Mesenchymal stem cell (in vitro differentiated cells and primary cell): Measurements from ENCODE around the gene DPP6.

Experiments
- DNase-seq: peaks from one replicate; pipeline ENCODE4 v3.0.0-alpha.2; 2013
- H2AFZ ChIP-seq: one replicate; pipeline ENCODE4 v1.6.1; 2013; ENCODE audit warnings: low read depth, mild to moderate bottlenecking, control low read depth, inconsistent platforms, low read length, moderate library complexity
- H2AK5ac ChIP-seq: 2 replicates; pipeline ENCODE4 v1.6.1; 2013; ENCODE audit warnings: low read length, moderate library complexity, mild to moderate bottlenecking, inconsistent platforms; ENCODE audit not compliant: severe bottlenecking
- H2BK120ac ChIP-seq: one replicate; pipeline ENCODE4 v1.6.1; 2013; ENCODE audit warnings: low read depth, mild to moderate bottlenecking, inconsistent platforms, low read length, moderate library complexity
- H2BK12ac ChIP-seq, 2 experiments: one replicate each; pipeline ENCODE4 v1.6.1; 2013; ENCODE audit warnings: inconsistent platforms in 2 of 2, low read length in 2 of 2, mild to moderate bottlenecking in 2 of 2, moderate library complexity in 2 of 2, control low read depth in 1 of 2
- H2BK15ac ChIP-seq: one replicate; pipeline ENCODE4 v1.6.1; 2013; ENCODE audit warnings: mild to moderate bottlenecking, low read depth, inconsistent platforms; ENCODE audit not compliant: poor library complexity, severe bottlenecking
- H2BK5ac ChIP-seq: 2 replicates; pipeline ENCODE4 v1.6.1; 2013; ENCODE audit warnings: low read depth, mild to moderate bottlenecking, low read length, control low read depth, inconsistent platforms; ENCODE audit not compliant: poor library complexity, severe bottlenecking
- H3K14ac ChIP-seq, 2 experiments: one replicate each; pipeline ENCODE4 v1.6.1; 2013; ENCODE audit warnings: inconsistent platforms in 2 of 2, low read length in 2 of 2, control low read depth in 1 of 2, mild to moderate bottlenecking in 1 of 2, moderate library complexity in 1 of 2
- H3K18ac ChIP-seq, 2 experiments: one replicate each; pipeline ENCODE4 v1.6.1; 2013; ENCODE audit warnings: inconsistent platforms in 2 of 2, low read length in 2 of 2, control low read depth in 1 of 2, low read depth in 1 of 2, mild to moderate bottlenecking in 1 of 2
- H3K23ac ChIP-seq, 2 experiments: one replicate each; pipeline ENCODE4 v1.6.1; 2013; ENCODE audit warnings: inconsistent platforms in 2 of 2, low read length in 2 of 2, mild to moderate bottlenecking in 2 of 2, moderate library complexity in 2 of 2, control low read depth in 1 of 2
- H3K27ac ChIP-seq: 2 replicates; pipeline ENCODE4 v1.5.1; 2013; ENCODE audit warnings: mild to moderate bottlenecking, moderate library complexity, low read length, control low read depth, inconsistent platforms; ENCODE audit not compliant: poor library complexity, severe bottlenecking
- H3K27me3 ChIP-seq, 2 experiments: 2 replicates each; pipeline versions ENCODE4 v1.6.1 to v1.7.0; 2013; ENCODE audit warnings: low read length in 2 of 2, mild to moderate bottlenecking in 2 of 2, moderate library complexity in 2 of 2, control low read depth in 1 of 2, inconsistent platforms in 1 of 2; ENCODE audit not compliant: control insufficient read depth in 1 of 2, insufficient read depth in 1 of 2
- H3K36me3 ChIP-seq, 2 experiments: 2 replicates each; pipeline versions ENCODE4 v1.6.1 to v1.7.0; 2013; ENCODE audit warnings: low read length in 2 of 2, control low read depth in 1 of 2, inconsistent platforms in 1 of 2, low read depth in 1 of 2, mild to moderate bottlenecking in 1 of 2; ENCODE audit not compliant: insufficient read depth in 2 of 2, control insufficient read depth in 1 of 2
- H3K4ac ChIP-seq, 2 experiments: one replicate each; pipeline ENCODE4 v1.6.1; 2013; ENCODE audit warnings: inconsistent platforms in 2 of 2, low read length in 2 of 2, mild to moderate bottlenecking in 2 of 2, moderate library complexity in 2 of 2, control low read depth in 1 of 2, low read depth in 1 of 2
- H3K4me1 ChIP-seq: 2 replicates; pipeline ENCODE4 v1.6.1; 2013; ENCODE audit warnings: low read depth, low read length, control low read depth; ENCODE audit not compliant: control insufficient read depth, insufficient read depth
- H3K4me2 ChIP-seq: 2 replicates; pipeline ENCODE4 v1.6.1; 2013; ENCODE audit warnings: low read length, mild to moderate bottlenecking, inconsistent platforms; ENCODE audit not compliant: poor library complexity, severe bottlenecking
- H3K4me3 ChIP-seq, 2 experiments: 2 replicates each; pipeline versions ENCODE4 v1.5.1 to v1.7.0; 2013; ENCODE audit warnings: low read length in 2 of 2, mild to moderate bottlenecking in 2 of 2, control low read depth in 1 of 2, low read depth in 1 of 2; ENCODE audit not compliant: insufficient read depth in 1 of 2
- H3K79me1 ChIP-seq: replicated peaks from 2 replicates; pipeline ENCODE4 v1.6.1; 2013; ENCODE audit warnings: mild to moderate bottlenecking, control low read depth, low read length, inconsistent platforms; ENCODE audit not compliant: poor library complexity, severe bottlenecking
- H3K9ac ChIP-seq: 2 replicates; pipeline ENCODE4 v1.7.0; 2013; ENCODE audit warnings: mild to moderate bottlenecking, low read length, moderate library complexity
- H3K9me3 ChIP-seq: 2 replicates; pipeline ENCODE4 v1.7.0; 2013; ENCODE audit warnings: mild to moderate bottlenecking, low read length; ENCODE audit not compliant: control insufficient read depth
- H4K8ac ChIP-seq: one replicate; pipeline ENCODE4 v1.6.1; 2013; ENCODE audit warnings: inconsistent platforms, mild to moderate bottlenecking, low read length, moderate library complexity
- H4K91ac ChIP-seq: one replicate; pipeline ENCODE4 v1.6.1; 2013; ENCODE audit warnings: mild to moderate bottlenecking, low read length, inconsistent platforms
- WGBS: methylation state at CpG from one replicate; pipeline ENCODE4 v1.1.7; 2013; ENCODE audit warnings: mixed read lengths; 5-methylcytosine and 5-hydroxymethylcytosine counted together

DPP6 gene

DNA sequence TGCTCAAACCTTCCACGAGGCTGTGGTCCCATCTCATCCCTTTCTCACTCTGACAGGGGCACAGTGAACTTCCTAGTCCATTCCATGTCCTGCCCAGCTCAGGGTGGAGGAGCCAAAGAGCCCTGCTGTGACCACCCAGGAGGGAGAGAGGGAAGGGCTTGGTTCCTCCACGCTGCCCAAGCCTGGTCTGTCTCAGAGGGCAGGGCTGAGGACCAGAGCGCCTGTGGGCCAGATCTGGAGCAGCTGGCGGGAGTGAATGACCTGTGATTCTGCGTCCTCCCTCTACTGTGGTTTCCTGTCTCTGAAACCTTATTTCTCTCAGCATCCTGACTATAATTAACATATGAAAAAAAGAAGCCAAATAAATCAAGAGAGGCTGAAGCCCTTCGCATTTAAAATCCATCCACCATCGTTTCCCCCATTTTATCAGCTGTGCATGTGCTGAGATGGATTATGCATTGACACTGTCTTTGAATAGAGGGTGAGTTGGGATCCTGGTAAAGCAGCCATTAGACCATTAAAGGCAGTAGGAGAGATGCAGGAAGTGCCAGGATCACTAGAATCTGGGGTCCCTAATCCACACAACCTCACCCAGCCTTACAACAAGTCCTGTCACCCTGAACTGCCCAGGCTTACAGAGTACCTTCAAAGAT lies 165.6 kb downstream of the DPP6 start:
- no peak overlapping the region for H3K4me2 ChIP-seq
- no peak overlapping the region for H3K4ac ChIP-seq
- H3K23ac ChIP-seq: no peak overlapping the region
- no peak overlapping the region for H3K27ac ChIP-seq
- no peaks in the 10 kb centered on the region for H3K36me3 ChIP-seq
- peaks cover 11% of the 10 kb centered on the region for H3K9me3 ChIP-seq
- H2AK5ac ChIP-seq: no peak overlapping the region
- DNase-seq: no peak
- H3K4me1 ChIP-seq: no peaks in the 10 kb centered on the region
- H2BK15ac ChIP-seq: no peak overlapping the region
- H2BK120ac ChIP-seq: no peak overlapping the region
- H4K8ac ChIP-seq: no peak overlapping the region
- no peak overlapping the region for H4K91ac ChIP-seq
- WGBS: 62% methylated on average over 7 of the region's 7 CpGs
- H3K14ac ChIP-seq: no peak overlapping the region
- no peak overlapping the region for H3K18ac ChIP-seq
- H3K27me3 ChIP-seq: no peaks in the 10 kb centered on the region
- no peak overlapping the region for H3K9ac ChIP-seq
- no peaks in the 10 kb centered on the region for H3K79me1 ChIP-seq
- no peak overlapping the region for H2BK5ac ChIP-seq
- H2AFZ ChIP-seq: no peak overlapping the region
- no peak overlapping the region for H2BK12ac ChIP-seq
- H3K4me3 ChIP-seq: no peak overlapping the region

DNA sequence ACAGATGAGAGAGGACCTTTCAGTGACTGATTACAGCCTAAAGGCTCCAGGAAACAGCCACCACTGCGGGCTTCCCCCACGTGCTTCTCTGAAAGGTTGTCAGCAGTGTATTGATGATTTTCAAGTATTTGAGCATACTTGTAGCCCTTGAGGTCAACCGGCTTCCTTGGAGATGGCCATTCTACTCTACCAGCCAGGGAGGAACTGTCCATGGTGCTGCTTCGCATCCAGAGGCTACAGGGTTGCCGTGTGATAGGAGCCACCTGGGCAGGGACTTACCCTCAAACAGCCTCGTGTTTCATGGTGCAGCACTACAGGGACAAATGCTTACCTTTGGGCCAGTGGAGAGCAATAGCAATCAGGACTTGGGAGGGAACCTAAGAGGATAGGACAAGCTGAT lies 179.5 kb downstream of the DPP6 start:
- H2AFZ ChIP-seq: no peak overlapping the region
- no peak overlapping the region for H3K4me2 ChIP-seq
- peaks cover 21% of the 10 kb centered on the region for H3K9me3 ChIP-seq
- no peak overlapping the region for H2AK5ac ChIP-seq
- 45% methylated on average over 6 of the region's 6 CpGs for WGBS
- no peak overlapping the region for H4K91ac ChIP-seq
- no peak overlapping the region for H2BK12ac ChIP-seq
- no peak overlapping the region for H3K18ac ChIP-seq
- H3K23ac ChIP-seq: no peak overlapping the region
- no peak overlapping the region for H2BK5ac ChIP-seq
- H3K27ac ChIP-seq: no peak overlapping the region
- no peak for DNase-seq
- H2BK15ac ChIP-seq: no peak overlapping the region
- no peak overlapping the region for H3K14ac ChIP-seq
- H3K36me3 ChIP-seq: no peaks in the 10 kb centered on the region
- no peaks in the 10 kb centered on the region for H3K27me3 ChIP-seq
- H2BK120ac ChIP-seq: no peak overlapping the region
- no peak overlapping the region for H3K9ac ChIP-seq
- no peaks in the 10 kb centered on the region for H3K79me1 ChIP-seq
- H3K4me1 ChIP-seq: no peaks in the 10 kb centered on the region
- no peak overlapping the region for H3K4me3 ChIP-seq
- no peak overlapping the region for H3K4ac ChIP-seq
- H4K8ac ChIP-seq: no peak overlapping the region

DNA sequence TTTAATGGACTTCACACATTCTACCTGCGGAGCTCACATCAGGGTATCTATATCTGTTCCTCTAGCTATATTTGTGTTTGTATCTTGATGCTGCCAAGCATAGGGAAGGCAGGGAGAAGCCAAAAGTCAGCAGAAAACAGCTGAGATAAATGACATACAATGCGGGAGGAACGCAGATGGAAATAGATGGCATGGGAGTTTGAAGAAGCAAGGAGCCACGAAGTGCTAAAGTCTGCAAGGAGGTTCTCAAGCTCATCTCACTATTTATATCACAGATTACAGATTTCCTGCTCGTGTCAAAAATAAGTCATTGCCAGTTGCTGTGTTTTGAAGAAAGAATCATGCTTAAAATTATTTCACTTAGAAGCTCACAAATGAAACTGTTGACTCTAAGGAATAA lies 180.5 kb downstream of the DPP6 start:
- Histone ChIP-seq H3K9ac (no peak overlapping the region), H3K9me3 (peaks cover 15% of the 10 kb centered on the region), H2BK5ac (no peak overlapping the region), H3K4me3 (no peak overlapping the region), H3K14ac (no peak overlapping the region), H3K23ac (no peak overlapping the region), H3K36me3 (no peaks in the 10 kb centered on the region), H3K18ac (no peak overlapping the region), H4K8ac (no peak overlapping the region), H2AFZ (no peak overlapping the region), H2BK12ac (no peak overlapping the region), H3K4ac (no peak overlapping the region), H4K91ac (no peak overlapping the region), H3K27me3 (no peaks in the 10 kb centered on the region), H3K27ac (no peak overlapping the region), H3K4me2 (no peak overlapping the region), H3K79me1 (no peaks in the 10 kb centered on the region), H2AK5ac (no peak overlapping the region), H2BK15ac (no peak overlapping the region), H2BK120ac (no peak overlapping the region), H3K4me1 (no peaks in the 10 kb centered on the region)
- WGBS: 80% methylated on average over 1 of the region's 5 CpGs
- no peak for DNase-seq

DNA sequence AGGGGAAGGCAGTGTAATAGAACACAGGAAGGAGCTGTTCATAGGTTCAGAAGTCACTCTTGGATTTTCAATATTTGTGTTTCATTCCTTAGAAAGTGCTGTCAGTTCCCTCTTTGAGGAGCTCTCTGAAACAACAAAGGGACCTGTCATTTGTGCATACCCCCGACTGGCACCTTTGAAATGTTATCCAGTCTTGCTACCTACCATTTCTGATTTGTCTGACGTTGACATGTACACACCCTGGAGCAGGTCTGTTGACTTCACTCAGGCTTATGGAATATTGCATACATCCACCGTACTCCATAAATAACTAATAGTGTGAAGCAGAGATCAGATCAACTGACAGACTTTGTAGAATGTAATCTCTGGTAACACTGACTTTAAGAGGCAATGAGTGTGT lies 189.8 kb downstream of the DPP6 start:
- no peaks in the 10 kb centered on the region for H3K27me3 ChIP-seq
- H2BK12ac ChIP-seq: no peak overlapping the region
- no peak overlapping the region for H2AFZ ChIP-seq
- no peak overlapping the region for H3K14ac ChIP-seq
- H3K4me3 ChIP-seq: no peak overlapping the region
- H2BK120ac ChIP-seq: no peak overlapping the region
- no peak overlapping the region for H4K91ac ChIP-seq
- no peaks in the 10 kb centered on the region for H3K36me3 ChIP-seq
- no peaks in the 10 kb centered on the region for H3K4me1 ChIP-seq
- H2BK5ac ChIP-seq: no peak overlapping the region
- no peak overlapping the region for H3K4me2 ChIP-seq
- no peak overlapping the region for H4K8ac ChIP-seq
- no peak for DNase-seq
- no peak overlapping the region for H2AK5ac ChIP-seq
- H3K4ac ChIP-seq: no peak overlapping the region
- H3K27ac ChIP-seq: no peak overlapping the region
- H3K79me1 ChIP-seq: no peaks in the 10 kb centered on the region
- peaks cover 44% of the 10 kb centered on the region for H3K9me3 ChIP-seq
- no peak overlapping the region for H2BK15ac ChIP-seq
- no peak overlapping the region for H3K23ac ChIP-seq
- no peak overlapping the region for H3K9ac ChIP-seq
- WGBS: 59% methylated on average over 2 of the region's 3 CpGs
- no peak overlapping the region for H3K18ac ChIP-seq
